Hematopoietic multipotent progenitor cell treated with erythropoietin and hydrocortisone succinate and interleukin-3 and kit ligand, for 6 days (in vitro differentiated cells): Measurements from ENCODE around the gene CXCL14.

Experiments used
- DNase-seq: peaks from one replicate; pipeline ENCODE4 v3.0.0-alpha.2; 2015

The CXCL14 gene

DNA sequence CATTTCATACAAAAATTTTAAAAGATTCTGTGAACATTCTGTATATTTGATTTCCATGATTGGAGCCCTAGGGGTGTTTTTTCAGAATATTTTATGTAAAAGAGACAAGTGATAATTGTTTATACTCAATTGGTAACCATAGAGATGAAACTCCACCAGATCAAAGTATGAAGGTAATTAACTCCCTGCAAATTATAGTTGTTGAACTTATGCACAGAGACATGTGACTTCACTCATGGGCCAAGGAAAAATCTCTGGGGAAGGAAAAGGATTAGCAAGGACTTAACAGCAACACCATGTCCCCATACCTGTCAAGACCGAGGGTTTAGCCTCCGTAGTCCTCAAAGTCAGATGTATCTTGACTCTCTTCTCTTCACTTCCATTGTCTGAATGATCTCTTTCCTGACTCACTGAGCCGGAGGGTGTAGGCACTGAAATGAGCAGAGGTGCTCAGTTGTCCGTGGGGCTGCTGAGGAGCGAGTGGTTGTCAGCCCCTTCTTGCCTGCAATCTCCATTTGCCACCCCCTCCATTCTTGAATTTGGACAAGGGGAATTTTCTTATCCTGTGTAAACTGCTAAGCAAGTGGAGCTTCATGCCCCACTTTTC is 17.5 kb upstream of the CXCL14 start:
- no peak for DNase-seq

DNA sequence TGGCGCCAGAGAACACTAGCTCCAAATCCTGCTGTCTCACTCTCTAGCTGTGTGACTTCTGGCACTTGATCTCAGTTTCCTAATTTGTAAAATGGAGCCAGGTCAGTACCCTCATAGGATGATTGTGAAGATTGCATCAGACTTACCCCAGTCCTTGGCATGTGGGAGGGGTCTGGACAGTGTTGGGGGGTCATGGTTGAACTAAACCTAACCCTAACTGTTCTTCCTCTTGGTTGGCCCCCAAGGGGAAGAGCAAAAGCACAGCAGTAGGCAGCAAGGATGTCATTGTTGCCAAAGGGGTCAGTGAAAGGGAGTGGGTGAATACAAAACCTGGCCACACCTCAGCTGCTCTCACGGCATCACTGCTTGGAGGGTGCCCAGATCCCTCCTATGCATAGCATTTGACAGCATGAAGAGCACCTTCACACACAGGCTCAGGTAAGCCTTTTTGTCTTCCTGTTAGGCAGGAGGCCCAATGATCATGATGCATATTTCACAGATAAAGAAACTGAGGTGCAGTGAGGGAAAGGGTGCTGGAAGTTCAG is 15.7 kb upstream of the CXCL14 start:
- DNase-seq, result no peak

DNA sequence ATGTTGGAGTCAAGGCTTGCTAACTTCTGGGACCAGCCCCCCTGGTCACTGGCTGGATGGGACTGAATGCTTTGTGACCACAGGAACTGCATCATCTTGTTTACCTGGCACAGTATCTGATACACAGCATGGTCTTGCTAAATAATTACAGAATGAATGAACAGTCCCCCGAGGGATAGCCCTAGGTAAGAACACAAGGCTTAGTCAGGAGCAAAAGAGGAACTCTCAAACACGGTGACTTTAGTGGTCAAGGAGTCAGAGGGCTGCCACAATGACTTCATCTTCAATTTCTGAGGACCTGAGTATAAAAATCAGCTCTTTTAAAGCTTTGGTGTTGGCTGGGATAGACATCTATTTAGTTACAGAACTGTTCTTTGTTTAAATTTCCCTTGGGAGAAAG is 15.1 kb upstream of the CXCL14 start:
- DNase-seq, result no peak

DNA sequence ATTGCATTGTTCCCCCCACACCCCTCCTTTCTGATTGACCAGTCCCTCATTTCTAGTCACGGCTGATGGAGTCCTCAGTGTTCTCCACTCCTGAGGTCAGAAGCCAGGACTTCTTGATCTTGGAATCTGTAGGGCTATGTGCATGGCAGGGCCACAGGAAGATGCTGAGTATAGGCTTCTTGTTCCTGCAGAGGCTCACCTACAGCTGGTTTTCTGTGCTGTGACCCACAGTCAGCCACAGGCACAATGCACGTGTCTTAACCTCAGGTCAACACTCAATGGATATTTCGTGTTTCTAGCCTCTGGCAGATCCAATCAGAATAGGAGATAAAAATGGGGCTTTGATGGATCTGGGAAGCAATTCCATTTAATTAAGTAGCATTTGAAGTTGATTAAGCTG is 14.3 kb upstream of the CXCL14 start:
- no peak for DNase-seq

DNA sequence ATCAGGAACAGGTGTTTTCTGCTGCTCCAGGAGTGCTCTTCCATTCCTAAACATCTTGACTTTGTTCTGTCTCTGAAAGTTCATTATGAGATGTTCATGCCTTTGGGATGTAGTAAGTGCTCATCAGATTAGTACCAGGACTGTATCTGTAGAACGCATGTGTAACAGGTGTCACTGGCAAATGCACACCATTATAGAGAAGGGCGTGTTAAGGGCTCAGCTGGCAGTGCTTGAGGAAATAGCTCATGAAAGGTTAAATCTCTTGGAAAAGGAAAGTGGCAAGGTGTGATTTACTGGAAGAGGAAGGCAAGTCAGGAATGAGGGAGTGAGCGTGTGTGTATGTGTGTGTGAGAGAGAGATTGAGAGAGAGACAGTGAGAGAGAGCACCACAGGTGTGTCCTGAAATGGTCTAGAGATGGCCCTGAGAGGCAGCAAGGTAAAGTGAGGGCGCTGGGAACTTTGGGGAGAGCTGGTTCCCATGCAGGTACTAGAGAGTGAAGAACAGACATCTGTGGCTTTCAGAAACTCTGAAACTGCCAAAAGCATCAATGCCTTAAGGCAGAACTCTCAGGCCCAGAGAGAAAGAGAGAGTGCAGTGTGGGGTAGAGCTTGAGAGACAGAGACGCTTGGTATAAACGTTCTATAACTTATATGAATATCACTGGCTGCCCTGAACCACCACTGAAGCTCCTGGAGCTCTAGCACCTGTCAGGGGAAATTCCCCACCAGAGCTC is 13.7 kb upstream of the CXCL14 start:
- DNase-seq, result no peak

DNA sequence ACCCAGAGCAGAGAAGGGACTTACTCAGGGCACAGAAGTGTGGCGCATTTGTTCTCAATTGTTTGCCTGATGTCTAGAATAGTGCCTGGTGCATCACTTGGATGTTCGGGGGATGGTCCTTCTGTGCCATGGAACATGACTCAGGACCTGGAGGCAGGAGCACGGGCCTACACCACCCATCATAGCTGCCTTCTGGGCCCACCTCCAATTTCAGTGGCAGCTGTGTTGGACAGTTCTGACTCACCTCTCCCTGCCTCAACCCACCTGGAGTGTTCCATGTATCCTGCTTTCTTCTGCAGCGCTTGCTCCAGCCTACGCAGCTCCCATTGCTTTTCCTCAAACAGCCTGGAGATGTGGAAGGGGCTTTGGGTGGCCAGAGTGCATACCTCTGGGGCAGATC is 12.5 kb upstream of the CXCL14 start:
- DNase-seq, result no peak

DNA sequence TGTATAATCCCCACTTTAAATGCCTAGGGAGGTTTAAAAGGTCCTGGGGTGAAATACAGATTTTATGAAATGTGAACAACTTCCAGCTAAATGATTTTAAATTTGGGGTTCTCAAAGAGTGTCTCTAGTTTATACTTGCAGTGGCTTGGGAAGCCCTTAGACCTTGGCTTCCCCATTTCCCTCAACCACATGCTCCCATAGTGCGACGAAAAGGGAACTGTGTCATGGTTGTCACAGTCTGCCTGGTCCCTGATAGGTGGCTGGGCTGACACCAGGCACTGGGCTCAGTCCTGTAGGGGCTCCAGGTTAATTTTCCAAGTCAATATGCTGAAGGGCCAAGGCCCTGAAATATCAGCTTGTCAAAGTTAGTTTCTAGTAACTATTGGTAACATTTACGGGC is 10.4 kb upstream of the CXCL14 start:
- DNase-seq, result no peak

DNA sequence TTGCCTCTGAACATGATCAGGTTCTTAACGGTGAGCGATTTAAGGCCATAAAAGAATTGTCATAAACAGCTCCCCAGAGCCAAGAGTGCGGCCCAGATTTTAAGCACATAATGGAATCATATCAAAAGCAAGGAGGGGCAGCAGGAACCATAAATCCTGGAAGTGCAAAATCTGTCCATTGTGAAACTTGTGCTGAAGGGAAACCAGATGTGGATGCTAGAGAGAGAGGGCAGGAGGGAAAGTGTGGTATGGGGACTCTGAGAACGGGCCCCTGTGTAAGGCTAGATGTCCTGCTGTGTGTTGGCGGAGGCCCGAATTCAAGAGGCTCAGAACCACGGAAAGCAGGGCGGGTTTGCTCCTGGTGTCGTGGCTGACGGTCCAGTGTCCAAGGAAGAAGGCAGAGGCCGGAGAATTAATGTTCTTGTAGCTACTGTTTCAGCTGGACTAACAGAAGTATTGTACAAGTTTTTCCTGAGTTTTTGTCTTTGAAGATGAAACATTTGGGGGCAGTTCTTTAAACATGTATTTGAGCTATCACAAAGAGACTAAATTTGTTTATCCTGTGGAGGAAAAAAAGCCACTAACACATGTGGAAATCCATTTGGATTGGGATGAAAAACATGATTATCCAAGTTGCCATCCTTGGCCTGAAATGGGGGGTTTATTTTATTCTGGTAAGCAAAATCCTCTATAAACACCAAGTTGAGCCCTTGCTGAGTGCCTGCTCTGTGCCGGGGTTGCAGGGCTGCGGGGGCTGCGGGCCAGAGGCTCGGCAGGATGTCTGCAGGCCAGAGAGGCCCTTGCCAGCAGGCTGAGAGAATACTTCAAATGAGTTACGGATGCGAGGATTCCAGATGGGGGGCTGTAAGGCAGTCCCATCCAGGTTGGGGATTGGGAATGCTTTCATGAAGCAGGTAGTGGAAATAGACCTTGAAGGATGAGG is 9.2 kb upstream of the CXCL14 start:
- no peak for DNase-seq

DNA sequence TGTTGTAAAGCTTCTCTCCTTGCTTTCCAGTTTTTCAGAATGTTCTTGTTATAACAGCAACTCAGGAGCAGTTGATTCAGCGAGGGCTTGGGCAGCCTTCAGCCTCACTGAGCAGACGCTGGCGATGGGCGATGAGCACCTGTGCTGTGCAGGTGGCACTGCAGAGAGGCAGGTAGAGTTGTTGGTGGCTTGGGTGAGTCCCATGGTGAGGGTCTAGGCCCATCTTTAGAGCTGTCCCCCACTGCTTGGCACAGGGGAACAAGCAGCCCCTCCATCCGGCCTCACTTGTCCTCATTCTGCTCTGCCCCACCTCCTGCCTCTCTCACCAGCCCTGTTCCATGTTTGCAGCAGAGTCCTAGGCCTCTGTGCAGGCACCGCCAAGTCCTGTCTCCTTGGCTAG is 6.1 kb upstream of the CXCL14 start:
- DNase-seq, result no peak

- DNase-seq, result no peak
Observed at GRCh38 chr5:135584276-135584675, 5.5 kb upstream of the CXCL14 start.

DNA sequence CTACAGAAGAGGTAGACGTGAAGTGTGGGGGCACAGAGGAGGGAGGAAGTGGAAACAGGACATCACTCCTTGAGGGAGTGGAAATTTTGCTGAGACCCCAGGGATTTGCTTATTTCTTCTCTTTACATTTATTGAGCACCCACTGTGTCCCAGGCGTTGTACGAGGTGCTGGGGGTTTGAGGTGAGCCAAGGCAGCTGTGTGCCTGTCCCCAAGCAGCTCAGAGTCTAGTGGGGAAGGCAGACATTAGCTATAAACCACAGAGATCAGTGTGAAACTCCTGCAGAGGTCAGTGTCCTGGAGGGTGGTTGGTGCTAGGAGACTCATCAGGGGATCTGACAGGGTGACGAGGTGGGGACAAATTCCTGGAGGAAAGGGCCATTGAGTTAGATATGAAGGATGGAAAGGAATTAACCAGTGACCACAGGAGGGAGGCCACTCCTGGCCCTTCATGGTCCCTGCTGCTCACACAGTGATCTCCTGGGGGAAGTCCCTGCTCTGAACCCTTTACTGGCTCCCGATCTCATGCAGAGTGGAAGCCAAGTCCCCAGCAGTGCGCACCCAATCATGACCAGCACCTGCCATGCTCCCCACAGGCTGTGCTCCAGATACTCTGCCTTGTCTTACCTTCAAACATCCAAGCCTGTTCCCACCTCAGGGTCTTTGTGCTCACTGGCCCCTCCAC is 3.4 kb upstream of the CXCL14 start:
- DNase-seq, result no peak

- no peak for DNase-seq
Observed at GRCh38 chr5:135578305-135578684, 496 bp downstream of the CXCL14 start.

DNA sequence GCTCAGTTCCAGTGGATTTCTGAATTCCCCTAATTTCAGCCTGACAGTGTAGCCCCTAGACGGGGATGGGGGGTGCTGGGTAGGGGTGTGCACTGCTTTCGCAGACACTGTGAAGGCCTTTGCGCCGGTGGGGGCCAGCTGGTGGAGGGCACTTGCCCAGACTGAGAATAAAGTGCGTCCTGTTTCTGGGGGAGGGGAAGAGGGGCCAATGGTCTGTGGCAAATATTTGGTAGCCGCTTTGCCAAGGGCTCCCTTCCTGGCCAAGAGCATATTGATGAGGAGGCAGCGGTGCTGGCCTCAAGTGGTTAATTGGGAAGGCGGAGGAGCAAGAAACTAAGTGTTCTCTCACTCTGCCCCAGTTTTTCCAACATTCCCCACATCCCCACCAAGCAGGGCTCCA is 1.4 kb downstream of the CXCL14 start:
- no peak for DNase-seq

DNA sequence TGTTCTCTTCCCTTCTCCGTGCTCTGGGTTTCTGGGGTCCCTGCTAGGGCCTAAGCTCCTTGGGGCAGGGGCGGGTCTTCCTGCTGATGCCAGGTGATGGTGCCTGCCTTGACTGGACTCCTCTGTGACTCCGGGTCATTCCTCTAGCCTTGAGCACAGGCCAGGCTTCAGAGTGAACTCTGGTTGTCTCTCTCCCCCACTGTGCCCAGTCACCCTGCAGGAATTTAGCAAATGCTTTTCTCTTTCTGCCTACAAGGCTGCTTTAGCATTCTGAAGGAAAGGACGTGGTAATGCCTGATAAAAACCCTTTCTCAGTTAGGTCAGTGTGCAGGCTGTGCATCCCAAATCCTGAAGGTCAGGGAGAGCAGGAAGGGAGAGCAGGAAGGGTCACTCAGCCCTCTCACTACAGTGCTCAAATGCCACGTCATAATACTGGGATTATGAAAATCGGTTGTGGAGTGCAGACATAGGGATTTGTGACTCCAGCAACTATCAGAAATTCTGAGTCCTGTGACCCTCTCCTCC is 2.7 kb downstream of the CXCL14 start:
- no peak for DNase-seq

DNA sequence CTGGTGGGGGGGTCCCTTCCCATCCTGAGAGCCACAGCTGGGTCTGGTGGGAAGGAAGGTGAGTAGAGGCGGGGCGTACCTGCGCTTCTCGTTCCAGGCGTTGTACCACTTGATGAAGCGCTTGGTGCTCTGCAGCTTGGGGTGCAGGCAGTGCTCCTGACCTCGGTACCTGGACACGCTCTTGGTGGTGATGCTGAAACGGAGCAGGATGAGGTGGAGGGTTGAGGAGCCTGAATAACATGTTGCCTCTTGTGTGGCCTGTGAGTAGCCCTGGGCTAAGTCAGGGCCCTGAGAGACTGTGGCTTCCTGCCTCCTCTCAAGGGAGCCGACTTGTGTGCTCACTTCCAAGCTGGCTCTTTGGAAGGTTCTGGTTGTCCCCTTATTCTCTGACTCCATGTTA is 4.3 kb downstream of the CXCL14 start:
- DNase-seq, result no peak

DNA sequence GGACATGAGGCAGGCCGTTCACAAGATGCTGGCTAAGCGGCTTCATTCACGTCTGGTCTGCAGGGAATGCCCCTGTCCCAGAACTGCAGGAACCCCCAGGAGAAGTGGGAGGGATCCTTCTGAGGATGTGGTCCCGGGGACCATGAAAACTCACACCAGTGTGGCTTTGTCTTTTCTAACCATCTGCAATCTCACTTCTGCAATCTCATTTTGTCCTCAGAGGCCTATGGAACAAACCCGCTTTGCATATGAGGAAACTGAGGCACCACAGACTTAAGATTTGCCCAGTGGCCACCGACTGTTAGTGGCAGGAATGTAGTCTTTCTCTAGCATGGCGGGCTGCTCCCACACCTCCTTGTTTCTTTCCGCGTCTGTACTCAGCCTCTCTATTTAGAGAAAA is 6.9 kb downstream of the CXCL14 start:
- DNase-seq, result no peak

- no peak for DNase-seq
Observed at GRCh38 chr5:135571066-135571609, 7.7 kb downstream of the CXCL14 start.

DNA sequence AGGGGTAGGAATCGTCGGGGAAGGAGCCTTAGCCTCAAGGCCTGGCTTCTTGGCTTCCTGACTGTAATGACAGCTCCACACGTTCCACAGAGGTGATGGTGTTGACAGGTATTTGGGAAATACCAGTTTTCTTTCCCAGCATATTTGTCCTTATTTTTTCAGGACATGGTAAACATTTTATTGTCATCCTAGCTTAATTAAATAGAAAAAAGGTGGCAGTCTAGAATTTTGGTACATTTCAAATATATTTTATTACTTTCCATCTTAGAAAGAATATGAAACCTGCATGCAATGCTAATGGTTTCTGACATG is 8.4 kb downstream of the CXCL14 start:
- DNase-seq, result no peak

DNA sequence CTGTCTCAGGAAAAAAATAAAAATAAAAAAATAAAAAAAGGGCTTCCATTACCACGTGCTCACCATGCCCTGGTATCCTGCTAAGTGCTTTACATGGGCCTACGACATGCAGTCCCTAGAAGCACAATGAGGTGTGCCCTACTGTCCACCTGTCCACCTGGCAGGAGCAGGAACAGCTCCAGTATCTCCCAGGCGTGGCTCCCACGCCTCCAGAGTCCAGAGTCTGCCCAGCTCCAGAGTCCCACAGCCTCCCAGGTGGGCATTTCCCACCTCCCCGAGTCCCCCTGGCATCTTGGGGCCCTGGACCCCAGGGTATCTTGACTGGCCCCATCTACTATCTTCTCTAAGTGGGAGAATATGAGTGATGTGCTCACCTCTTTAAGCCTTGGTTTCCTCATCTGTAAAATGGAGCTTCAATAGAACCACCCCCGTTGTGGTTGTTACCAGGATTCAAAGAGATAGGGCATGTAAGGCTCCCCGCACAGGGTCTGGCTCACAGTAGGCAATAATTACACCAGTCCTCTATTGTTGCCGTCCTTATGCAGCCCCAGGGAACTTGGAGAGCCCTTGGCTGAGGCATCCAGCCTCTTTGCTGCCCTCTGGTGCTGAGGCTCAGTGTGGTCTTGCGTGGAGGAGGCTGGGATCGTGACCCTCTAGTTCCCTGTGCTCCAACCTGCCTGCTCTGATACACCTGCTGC is 8.9 kb downstream of the CXCL14 start:
- DNase-seq, result peak; percentile 73

GRCh38 chr5:135568923-135569360 is 9.8 kb downstream of the CXCL14 start:
- peak; percentile 44 for DNase-seq

GRCh38 chr5:135568246-135568645 is 10.5 kb downstream of the CXCL14 start:
- no peak for DNase-seq

DNA sequence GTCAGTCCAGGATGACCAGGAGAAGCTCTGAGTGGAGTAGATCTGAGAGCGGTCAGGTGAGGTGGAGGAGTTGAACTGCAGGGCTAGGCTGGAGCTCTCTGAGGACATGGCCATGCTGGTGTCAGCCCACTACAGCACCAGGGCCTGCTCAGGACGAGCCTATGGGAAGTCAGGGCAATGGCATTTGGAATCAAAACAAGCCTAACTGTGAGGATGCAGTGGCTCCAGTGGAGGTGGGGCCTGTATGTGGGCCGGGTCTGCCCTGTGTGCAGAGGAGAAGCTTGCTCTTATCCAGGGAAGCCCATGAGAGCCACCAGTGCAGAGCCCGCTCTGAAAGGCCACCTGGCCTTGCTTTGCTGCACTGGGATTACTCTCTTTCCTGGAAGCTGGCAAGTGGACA is 11.1 kb downstream of the CXCL14 start:
- no peak for DNase-seq
